Neuronal stem cell (in vitro differentiated cells): ENCODE measurements around the gene XRCC3.
A peak's percentile ranks its signal among the peaks of the same experiment; 100 is the strongest.

Source experiments
- DNase-seq: peaks from one replicate; pipeline ENCODE4 v3.0.0-alpha.2; 2013; ENCODE audit warnings: low spot score
- H2AFZ ChIP-seq: one replicate; pipeline ENCODE4 v1.6.1; 2013; ENCODE audit warnings: mild to moderate bottlenecking, low read length, inconsistent platforms
- H2AK5ac ChIP-seq: 2 replicates; pipeline ENCODE4 v1.6.1; 2013; ENCODE audit warnings: low read depth, mild to moderate bottlenecking, inconsistent platforms, low read length, moderate library complexity, mixed read lengths
- H2BK120ac ChIP-seq: 2 replicates; pipeline ENCODE4 v1.6.1; 2013; ENCODE audit warnings: low read depth, mild to moderate bottlenecking, inconsistent platforms, low read length, moderate library complexity, mixed read lengths
- H2BK12ac ChIP-seq: one replicate; pipeline ENCODE4 v1.6.1; 2013; ENCODE audit warnings: low read length, inconsistent platforms
- H2BK15ac ChIP-seq: 2 replicates; pipeline ENCODE4 v1.6.1; 2013; ENCODE audit warnings: mild to moderate bottlenecking, low read length, inconsistent platforms, mixed read lengths
- H2BK5ac ChIP-seq: one replicate; pipeline ENCODE4 v1.6.1; 2013; ENCODE audit warnings: inconsistent platforms, mild to moderate bottlenecking, low read length, moderate library complexity
- H3K14ac ChIP-seq: one replicate; pipeline ENCODE4 v1.6.1; 2013; ENCODE audit warnings: low read length, inconsistent platforms
- H3K18ac ChIP-seq: 2 replicates; pipeline ENCODE4 v1.6.1; 2013; ENCODE audit warnings: low read length, inconsistent platforms
- H3K23ac ChIP-seq: 2 replicates; pipeline ENCODE4 v1.6.1; 2013; ENCODE audit warnings: low read depth, mild to moderate bottlenecking, mixed read lengths, low read length, inconsistent platforms; ENCODE audit not compliant: poor library complexity
- H3K27ac ChIP-seq: replicated peaks from 3 replicates; pipeline ENCODE4 v1.5.1; 2013; ENCODE audit warnings: low read length, inconsistent platforms
- H3K27me3 ChIP-seq, 3 experiments: 2 replicates each; pipeline ENCODE4 v1.6.1; 2013; ENCODE audit warnings: low read length in 3 of 3, mild to moderate bottlenecking in 2 of 3, inconsistent platforms in 1 of 3, low read depth in 1 of 3, mixed read lengths in 1 of 3, moderate library complexity in 1 of 3; ENCODE audit not compliant: control insufficient read depth in 3 of 3, insufficient read depth in 3 of 3
- H3K36me3 ChIP-seq, 2 donors: replicated peaks in 1 of 2; 2 replicates each; pipeline ENCODE4 v1.6.1; 2013; ENCODE audit warnings: low read length in 2 of 2; ENCODE audit not compliant: control insufficient read depth in 2 of 2, insufficient read depth in 2 of 2
- H3K4ac ChIP-seq: 2 replicates; pipeline ENCODE4 v1.6.1; 2013; ENCODE audit warnings: inconsistent platforms, mild to moderate bottlenecking, low read length, moderate library complexity
- H3K4me1 ChIP-seq, 2 donors: 1 replicate in 1 of 2; 2 replicates in 1 of 2; pipeline ENCODE4 v1.6.1; 2013; ENCODE audit warnings: low read length in 2 of 2, low read depth in 1 of 2; ENCODE audit not compliant: control insufficient read depth in 2 of 2, insufficient read depth in 1 of 2
- H3K4me2 ChIP-seq: one replicate; pipeline ENCODE4 v1.6.1; 2013; ENCODE audit warnings: mild to moderate bottlenecking, low read length, inconsistent platforms; ENCODE audit not compliant: insufficient read depth, poor library complexity, severe bottlenecking
- H3K4me3 ChIP-seq, 2 donors: 2 replicates each; pipeline ENCODE4 v1.5.1; 2013; ENCODE audit warnings: low read length in 2 of 2, mild to moderate bottlenecking in 2 of 2, inconsistent platforms in 1 of 2, moderate library complexity in 1 of 2
- H3K79me1 ChIP-seq: one replicate; pipeline ENCODE4 v1.6.1; 2013; ENCODE audit warnings: low read depth, mild to moderate bottlenecking, inconsistent platforms, low read length, moderate library complexity
- H3K9ac ChIP-seq: one replicate; pipeline ENCODE4 v1.6.1; 2013; ENCODE audit warnings: mild to moderate bottlenecking, low read depth, low read length, inconsistent platforms; ENCODE audit not compliant: poor library complexity
- H3K9me3 ChIP-seq, 2 donors: replicated peaks in 1 of 2; 2 replicates each; pipeline versions ENCODE3 to v1.6.1; 2013; ENCODE audit warnings: low read length in 2 of 2, mild to moderate bottlenecking in 2 of 2, inconsistent platforms in 1 of 2, low read depth in 1 of 2, mixed read lengths in 1 of 2, moderate library complexity in 1 of 2; ENCODE audit not compliant: control insufficient read depth in 2 of 2, insufficient read depth in 1 of 2
- H4K8ac ChIP-seq: one replicate; pipeline ENCODE4 v1.6.1; 2013; ENCODE audit warnings: low read depth, mild to moderate bottlenecking, inconsistent platforms, low read length, moderate library complexity
- H4K91ac ChIP-seq: one replicate; pipeline ENCODE4 v1.6.1; 2013; ENCODE audit warnings: low read length, low read depth, mild to moderate bottlenecking, inconsistent platforms; ENCODE audit not compliant: poor library complexity
- WGBS, 2 donors: extraction: QIAGEN DNeasy Blood & Tissue Kit; methylation state at CpG; one replicate each; pipeline ENCODE4 v1.1.7; 2013; ENCODE audit warnings: missing lambda C conversion rate in 2 of 2, mixed read lengths in 1 of 2; ENCODE audit not compliant: insufficient read length in 2 of 2, insufficient replicate concordance in 1 of 2; ENCODE audit errors: extremely low coverage in 2 of 2; 5-methylcytosine and 5-hydroxymethylcytosine counted together

Gene XRCC3

DNA sequence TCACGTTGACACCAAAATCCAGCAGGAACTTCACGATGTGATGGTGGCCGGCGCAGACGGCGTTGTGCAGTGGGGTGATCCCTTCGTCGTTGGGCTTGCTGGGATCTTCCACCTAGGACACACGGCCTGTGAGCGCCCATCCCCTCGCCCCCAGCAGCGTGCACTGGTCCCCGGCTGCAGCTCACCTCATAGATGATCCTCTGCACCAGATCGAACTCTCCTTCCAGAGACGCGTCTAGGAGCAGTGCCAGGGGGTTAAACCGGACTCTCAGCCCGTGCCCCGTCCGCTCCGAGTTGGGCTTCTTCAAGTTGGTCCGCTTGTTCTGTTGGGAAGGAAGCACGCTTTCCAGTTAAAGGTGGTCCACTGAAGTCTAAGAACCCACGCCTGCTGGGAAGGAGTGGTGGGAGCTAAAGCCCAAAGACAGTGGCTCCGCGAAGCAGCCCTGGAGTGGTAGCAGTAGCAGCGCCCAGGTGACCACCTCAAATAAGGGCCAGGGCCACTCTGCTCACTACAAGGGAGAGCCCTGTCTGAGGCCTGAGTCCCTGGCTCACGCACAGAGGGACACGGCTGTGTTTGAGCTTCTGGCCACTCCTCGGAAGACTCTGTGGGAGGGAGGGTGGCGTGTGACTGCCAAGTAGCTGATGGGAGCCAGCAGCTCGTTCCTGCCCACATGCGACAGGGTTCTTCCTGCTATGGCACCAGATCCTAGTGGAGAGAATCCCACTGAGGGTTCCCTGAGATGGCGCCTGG, 23.6 kb upstream of the XRCC3 start:
- Histone ChIP-seq H3K14ac (no peak overlapping the region), H2BK120ac (no peak overlapping the region), H3K4me2 (no peak overlapping the region), H2BK15ac (no peak overlapping the region), H2BK12ac (no peak overlapping the region), H3K4me1 (peaks cover 0 to 2% of the 10 kb centered on the region in 2 donors), H3K4me3 (no peak overlapping the region), H2BK5ac (peak overlapping the region; percentile 14), H3K79me1 (peaks cover 4% of the 10 kb centered on the region), H3K27me3 (no peaks in the 10 kb centered on the region), H3K9me3 (no peaks in the 10 kb centered on the region), H4K91ac (no peak overlapping the region), H3K36me3 (peaks cover 7 to 11% of the 10 kb centered on the region in 2 donors), H3K27ac (no peak overlapping the region), H4K8ac (no peak overlapping the region), H3K23ac (no peak overlapping the region), H3K9ac (no peak overlapping the region), H2AK5ac (no peak overlapping the region), H3K18ac (no peak overlapping the region), H3K4ac (no peak overlapping the region), H2AFZ (no peak overlapping the region)
- DNase-seq = no peak
- WGBS, 2 donors = no CpG with 5 or more reads among the region's 34 CpGs

DNA sequence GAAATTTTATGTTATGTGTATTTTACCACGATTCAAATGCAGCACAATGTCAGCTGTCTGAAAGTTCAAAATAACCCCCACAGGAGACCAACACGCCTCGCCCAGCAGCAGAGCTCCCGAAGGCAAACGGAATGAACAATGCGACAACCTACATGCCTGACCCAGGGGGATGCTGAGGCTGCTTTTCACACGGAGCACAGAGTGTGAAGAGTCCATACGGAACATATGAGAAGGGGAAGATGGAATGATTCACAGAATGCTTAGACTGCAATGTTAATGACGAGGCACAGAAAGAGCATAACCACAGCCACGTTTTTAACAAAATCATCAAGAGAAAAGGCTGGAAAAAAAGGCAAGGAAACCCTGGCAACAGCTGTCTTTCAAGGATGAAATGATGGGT, 22.9 kb upstream of the XRCC3 start:
- H3K23ac ChIP-seq = no peak overlapping the region
- H2BK120ac ChIP-seq = no peak overlapping the region
- no peak overlapping the region for H3K27ac ChIP-seq
- no peak overlapping the region for H3K4me3 ChIP-seq
- no peak overlapping the region for H3K9ac ChIP-seq
- H2BK5ac ChIP-seq = no peak overlapping the region
- no peak overlapping the region for H2AFZ ChIP-seq
- no peaks in the 10 kb centered on the region for H3K9me3 ChIP-seq
- DNase-seq = no peak
- H3K27me3 ChIP-seq = no peaks in the 10 kb centered on the region
- no peak overlapping the region for H4K8ac ChIP-seq
- H3K4ac ChIP-seq = no peak overlapping the region
- H3K4me1 ChIP-seq = peaks cover 0 to 2% of the 10 kb centered on the region in 2 donors
- H3K79me1 ChIP-seq = peaks cover 4% of the 10 kb centered on the region
- no peak overlapping the region for H2BK15ac ChIP-seq
- no peak overlapping the region for H3K14ac ChIP-seq
- no peak overlapping the region for H3K18ac ChIP-seq
- WGBS, 2 donors = no CpG with 5 or more reads among the region's 10 CpGs
- no peak overlapping the region for H4K91ac ChIP-seq
- no peak overlapping the region for H2BK12ac ChIP-seq
- H2AK5ac ChIP-seq = no peak overlapping the region
- H3K4me2 ChIP-seq = no peak overlapping the region
- peaks cover 8 to 18% of the 10 kb centered on the region in 2 donors for H3K36me3 ChIP-seq

DNA sequence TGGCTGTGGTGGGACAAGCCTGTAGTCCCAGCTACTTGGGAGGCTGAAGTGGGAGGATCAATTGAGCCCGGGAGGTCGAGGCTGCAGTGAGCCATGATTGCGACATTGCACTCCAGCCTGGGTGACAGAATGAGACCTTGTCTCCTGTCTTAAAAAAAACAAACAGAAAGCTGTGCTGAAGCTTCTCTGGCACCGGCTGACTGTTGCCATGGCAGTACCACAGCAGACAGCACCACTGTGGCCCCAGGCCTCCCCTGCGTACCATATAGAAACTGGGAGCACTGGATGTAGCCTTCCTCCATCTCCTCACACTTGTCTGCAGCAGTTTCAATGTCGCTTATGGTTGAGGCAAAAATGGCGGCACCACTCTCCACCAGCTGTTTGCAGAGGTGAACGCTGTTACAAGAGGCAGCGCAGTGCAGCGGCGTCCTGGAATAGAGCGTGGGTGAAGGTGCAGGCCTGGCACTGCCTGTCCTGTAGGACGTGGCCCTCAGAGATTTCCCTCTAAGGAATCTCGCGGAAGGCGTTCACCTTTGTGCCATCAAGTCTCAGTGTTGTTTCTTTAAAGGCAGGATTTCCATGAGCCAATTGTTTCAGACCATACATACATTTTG, 22.3 kb upstream of the XRCC3 start:
- Histone ChIP-seq H3K4ac (no peak overlapping the region), H2BK12ac (no peak overlapping the region), H2BK15ac (no peak overlapping the region), H3K4me3 (no peak overlapping the region), H2AK5ac (no peak overlapping the region), H3K4me1 (peaks cover 0 to 2% of the 10 kb centered on the region in 2 donors), H4K91ac (no peak overlapping the region), H4K8ac (no peak overlapping the region), H3K4me2 (no peak overlapping the region), H3K23ac (no peak overlapping the region), H2BK120ac (no peak overlapping the region), H3K79me1 (peaks cover 4% of the 10 kb centered on the region), H2AFZ (no peak overlapping the region), H2BK5ac (no peak overlapping the region), H3K27me3 (no peaks in the 10 kb centered on the region), H3K14ac (no peak overlapping the region), H3K9me3 (no peaks in the 10 kb centered on the region), H3K18ac (peak overlapping the region; percentile 58), H3K36me3 (peaks cover 12 to 25% of the 10 kb centered on the region in 2 donors), H3K27ac (no peak overlapping the region), H3K9ac (no peak overlapping the region)
- no peak for DNase-seq
- WGBS, 2 donors = no CpG with 5 or more reads among the region's 16 CpGs

DNA sequence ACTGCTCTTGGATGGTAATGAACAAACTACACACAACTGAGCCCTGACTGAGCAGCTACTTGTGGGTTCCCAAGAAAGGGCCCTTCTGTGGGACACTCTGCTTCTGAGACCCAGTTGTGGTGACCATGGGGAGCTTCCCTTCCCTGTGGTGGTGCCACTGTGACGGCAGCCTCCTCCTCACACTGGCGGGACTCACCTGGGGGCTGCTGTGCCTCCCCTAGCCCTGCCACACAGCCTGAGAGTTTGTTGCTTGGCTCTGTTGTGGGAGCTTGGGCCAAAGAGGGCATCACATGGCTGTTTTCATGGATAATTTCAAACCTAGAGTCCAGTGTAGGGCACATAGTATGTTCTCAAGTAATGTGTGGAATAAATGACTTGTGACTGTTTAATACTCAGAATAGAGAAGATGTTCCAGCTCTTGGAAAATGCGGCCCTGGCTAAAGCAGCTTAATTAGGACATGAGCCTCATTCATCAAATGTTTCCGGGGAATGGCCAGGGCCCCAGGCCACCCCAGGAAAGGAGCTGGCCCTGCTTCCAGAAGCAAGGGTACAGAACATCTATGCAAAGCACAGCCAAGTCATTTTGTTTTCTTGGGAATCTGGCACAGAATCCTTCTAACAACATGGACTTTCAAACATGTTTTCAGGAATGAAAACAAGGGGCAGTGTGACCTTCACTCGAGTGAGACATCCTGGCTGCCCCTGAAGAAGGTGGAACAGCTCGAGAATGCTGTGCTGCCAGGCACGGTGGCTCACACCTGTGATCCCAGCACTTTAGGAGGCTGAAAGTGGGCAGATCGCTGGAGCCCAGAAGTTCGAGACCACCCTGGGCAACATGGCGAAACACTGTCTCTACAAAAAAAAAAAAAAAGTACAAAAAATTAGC, 21.5 kb upstream of the XRCC3 start:
- no peak overlapping the region for H2BK12ac ChIP-seq

More for the DNA sequence above, 21.5 kb upstream of the XRCC3 start:
- H3K4me2 ChIP-seq = no peak overlapping the region
- H4K8ac ChIP-seq = no peak overlapping the region
- no peak overlapping the region for H4K91ac ChIP-seq
- no peak overlapping the region for H2BK15ac ChIP-seq
- H2BK5ac ChIP-seq = no peak overlapping the region
- H3K36me3 ChIP-seq = peaks cover 18 to 32% of the 10 kb centered on the region in 2 donors
- no peak overlapping the region for H3K4me3 ChIP-seq
- H3K4me1 ChIP-seq = peaks cover 0 to 2% of the 10 kb centered on the region in 2 donors
- no peaks in the 10 kb centered on the region for H3K27me3 ChIP-seq
- H2AK5ac ChIP-seq = no peak overlapping the region
- H3K9me3 ChIP-seq = no peaks in the 10 kb centered on the region
- no peak overlapping the region for H2AFZ ChIP-seq
- no CpG with 5 or more reads among the region's 10 CpGs for WGBS, 2 donors
- H3K23ac ChIP-seq = no peak overlapping the region
- no peak overlapping the region for H2BK120ac ChIP-seq
- peaks cover 4% of the 10 kb centered on the region for H3K79me1 ChIP-seq
- H3K14ac ChIP-seq = no peak overlapping the region
- no peak overlapping the region for H3K18ac ChIP-seq
- peak overlapping the region; percentile 26 for H3K9ac ChIP-seq
- no peak for DNase-seq
- no peak overlapping the region for H3K27ac ChIP-seq
- H3K4ac ChIP-seq = no peak overlapping the region
